DND-41 (cell line): Measurements from ENCODE around the gene NEU3.
"Not testable (repeated sequence)": the region's sequence is repeated elsewhere in the genome, so short reads cannot be mapped to it uniquely, and the experiment has no call there.

ENCODE experiments used
- ATAC-seq: fragments of 200-7000 bp; cut with Tn5 transposase; 3 replicates; pipeline ENCODE4 v1.9.1; 2021; ENCODE audit warnings: low read depth; ENCODE audit not compliant: insufficient read depth
- DNase-seq: peaks from one replicate; pipeline ENCODE4 v3.0.0-alpha.2; 2020
- H2AFZ ChIP-seq: 2 replicates; pipeline ENCODE4 v1.6.0; 2012; ENCODE audit warnings: low read depth, low read length
- H3K27ac ChIP-seq: 2 replicates; pipeline ENCODE4 v1.5.1; 2012; ENCODE audit warnings: low read length, inconsistent platforms
- H3K27me3 ChIP-seq: fragments of 200-600 bp; sonication (generic); 2 replicates; pipeline ENCODE4 v1.6.0; 2012; ENCODE audit warnings: low read length, mild to moderate bottlenecking, inconsistent platforms; ENCODE audit not compliant: insufficient read depth, poor library complexity
- H3K36me3 ChIP-seq: 2 replicates; pipeline ENCODE4 v1.5.1; 2012; ENCODE audit warnings: low read length, inconsistent platforms; ENCODE audit not compliant: insufficient read depth
- H3K4me1 ChIP-seq: 2 replicates; pipeline ENCODE4 v1.5.1; 2012; ENCODE audit warnings: mild to moderate bottlenecking, low read length; ENCODE audit not compliant: insufficient read depth
- H3K4me2 ChIP-seq: 2 replicates; pipeline ENCODE4 v1.6.0; 2012; ENCODE audit warnings: mild to moderate bottlenecking, moderate library complexity, low read length, inconsistent platforms; ENCODE audit not compliant: insufficient read depth
- H3K4me3 ChIP-seq, 2 experiments: fragments of 200-600 bp in 1 of 2; shearing (Covaris generic) in 1 of 2; 2 replicates each; pipeline ENCODE4 v1.5.1; 2012 to 2016; ENCODE audit warnings: inconsistent platforms in 2 of 2, low read length in 2 of 2, mild to moderate bottlenecking in 2 of 2, low read depth in 1 of 2, moderate library complexity in 1 of 2
- H3K79me2 ChIP-seq: 2 replicates; pipeline ENCODE4 v1.6.0; 2012; ENCODE audit warnings: low read length, inconsistent platforms; ENCODE audit not compliant: insufficient read depth
- H3K9ac ChIP-seq: 2 replicates; pipeline ENCODE4 v1.6.0; 2012; ENCODE audit warnings: low read depth, mild to moderate bottlenecking, inconsistent platforms, low read length, moderate library complexity
- H3K9me3 ChIP-seq: 2 replicates; pipeline ENCODE4 v1.5.1; 2012; ENCODE audit warnings: low read length, moderate library complexity, mild to moderate bottlenecking, inconsistent platforms; ENCODE audit not compliant: insufficient read depth, severe bottlenecking
- H4K20me1 ChIP-seq: 2 replicates; pipeline ENCODE4 v1.6.0; 2012; ENCODE audit warnings: low read length; ENCODE audit not compliant: insufficient read depth
- EZH2 ChIP-seq: IDR thresholded peaks from 3 replicates; pipeline ENCODE4 v1.6.1; 2012; ENCODE audit warnings: borderline replicate concordance, low read depth, mild to moderate bottlenecking, moderate library complexity, low read length, inconsistent platforms; ENCODE audit not compliant: severe bottlenecking
- TF ChIP-seq, protein P1 (sequence below): IDR thresholded peaks from 2 replicates; pipeline ENCODE4 v1.5.1; 2012; ENCODE audit warnings: borderline replicate concordance, low read length, moderate library complexity, mild to moderate bottlenecking; ENCODE audit not compliant: poor library complexity, severe bottlenecking; ENCODE audit errors: extremely low read depth

The NEU3 gene

GRCh38 chr11:75041263-75041662 lies 52.5 kb downstream of the NEU3 start:
- Histone ChIP-seq H3K4me3 (no peak overlapping the region), H3K27ac (no peak overlapping the region)
- TF ChIP-seq, protein P1, sequence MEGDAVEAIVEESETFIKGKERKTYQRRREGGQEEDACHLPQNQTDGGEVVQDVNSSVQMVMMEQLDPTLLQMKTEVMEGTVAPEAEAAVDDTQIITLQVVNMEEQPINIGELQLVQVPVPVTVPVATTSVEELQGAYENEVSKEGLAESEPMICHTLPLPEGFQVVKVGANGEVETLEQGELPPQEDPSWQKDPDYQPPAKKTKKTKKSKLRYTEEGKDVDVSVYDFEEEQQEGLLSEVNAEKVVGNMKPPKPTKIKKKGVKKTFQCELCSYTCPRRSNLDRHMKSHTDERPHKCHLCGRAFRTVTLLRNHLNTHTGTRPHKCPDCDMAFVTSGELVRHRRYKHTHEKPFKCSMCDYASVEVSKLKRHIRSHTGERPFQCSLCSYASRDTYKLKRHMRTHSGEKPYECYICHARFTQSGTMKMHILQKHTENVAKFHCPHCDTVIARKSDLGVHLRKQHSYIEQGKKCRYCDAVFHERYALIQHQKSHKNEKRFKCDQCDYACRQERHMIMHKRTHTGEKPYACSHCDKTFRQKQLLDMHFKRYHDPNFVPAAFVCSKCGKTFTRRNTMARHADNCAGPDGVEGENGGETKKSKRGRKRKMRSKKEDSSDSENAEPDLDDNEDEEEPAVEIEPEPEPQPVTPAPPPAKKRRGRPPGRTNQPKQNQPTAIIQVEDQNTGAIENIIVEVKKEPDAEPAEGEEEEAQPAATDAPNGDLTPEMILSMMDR: no peak
- no peak for TF ChIP-seq EZH2

DNA sequence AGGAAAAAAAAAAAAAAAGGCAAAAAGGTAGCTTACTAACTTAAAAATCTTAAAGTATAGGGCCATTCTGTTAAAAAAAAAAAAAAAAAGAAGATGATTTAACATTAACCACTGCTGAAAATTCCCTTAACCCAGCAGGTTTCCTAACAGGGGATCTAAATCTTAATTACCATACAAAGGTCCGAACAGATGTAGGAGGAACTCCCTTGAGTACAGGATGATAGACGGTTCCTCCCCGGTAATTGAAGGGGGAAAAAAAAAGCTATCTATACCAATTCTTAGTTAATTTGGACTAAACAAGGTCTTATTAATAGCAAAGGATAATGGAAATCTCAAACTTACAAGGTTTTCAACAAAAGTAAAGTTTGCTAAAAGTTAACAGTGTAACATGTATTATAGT lies 53.1 kb downstream of the NEU3 start:
- not testable (repeated sequence) for H3K27me3 ChIP-seq, H3K9me3 ChIP-seq, H3K4me2 ChIP-seq, H4K20me1 ChIP-seq, DNase-seq, H3K4me1 ChIP-seq, ATAC-seq, H3K36me3 ChIP-seq, H3K79me2 ChIP-seq, H3K9ac ChIP-seq, H2AFZ ChIP-seq, H3K4me3 ChIP-seq, H3K27ac ChIP-seq

More at GRCh38 chr11:75041263-75041662, 52.5 kb downstream of the NEU3 start:
- no peaks in the 10 kb centered on the region for H3K27me3 ChIP-seq
- H3K9me3 ChIP-seq: no peaks in the 10 kb centered on the region
- no peaks in the 10 kb centered on the region for H4K20me1 ChIP-seq
- H3K4me2 ChIP-seq: no peak overlapping the region
- no peak overlapping the region for H2AFZ ChIP-seq
- H3K36me3 ChIP-seq: no peaks in the 10 kb centered on the region
- no peak overlapping the region for H3K9ac ChIP-seq
- ATAC-seq: no peak
- no peaks in the 10 kb centered on the region for H3K4me1 ChIP-seq
- H3K79me2 ChIP-seq: no peaks in the 10 kb centered on the region
- DNase-seq: no peak

DNA sequence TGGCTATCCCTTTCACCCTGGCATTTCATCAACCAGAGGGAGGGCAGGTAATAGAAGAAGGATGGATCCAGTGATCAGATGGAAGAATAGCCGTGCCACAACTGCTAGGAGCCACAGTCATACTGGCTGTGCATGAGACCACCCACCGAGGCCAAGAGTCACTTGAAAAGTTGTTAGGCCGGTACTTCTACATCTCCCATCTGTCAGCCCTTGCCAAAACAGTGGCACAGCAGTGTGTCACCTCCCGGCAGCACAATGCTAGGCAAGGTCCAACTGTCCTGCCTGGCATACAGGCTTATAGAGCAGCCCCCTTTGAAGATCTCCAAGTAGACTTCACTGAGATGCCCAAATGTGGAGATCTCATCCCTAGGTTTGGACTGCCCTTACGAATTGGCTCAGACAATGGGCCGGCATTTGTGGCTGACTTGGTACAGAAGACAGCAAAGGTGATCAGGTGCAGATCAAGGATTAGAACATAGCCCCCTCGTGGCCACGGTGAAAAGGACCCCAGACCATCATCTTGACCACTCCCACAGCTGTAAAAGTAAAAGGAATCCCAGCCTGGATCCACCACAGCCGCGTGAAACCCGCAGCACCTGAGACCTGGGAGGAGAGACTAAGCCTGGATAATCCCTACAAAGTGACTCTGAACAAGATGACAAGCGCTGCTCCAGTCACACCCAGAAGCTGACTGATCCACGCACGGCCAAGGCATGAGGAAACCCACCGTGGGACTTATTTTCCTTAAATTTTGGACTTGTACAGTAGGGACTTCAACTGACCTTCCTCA lies 55.8 kb downstream of the NEU3 start:
- not testable (repeated sequence) for H3K27me3 ChIP-seq, H3K79me2 ChIP-seq, H2AFZ ChIP-seq, H3K36me3 ChIP-seq, DNase-seq, H3K4me1 ChIP-seq, H4K20me1 ChIP-seq, H3K9me3 ChIP-seq, H3K4me2 ChIP-seq, H3K27ac ChIP-seq, ATAC-seq, H3K4me3 ChIP-seq, H3K9ac ChIP-seq

DNA sequence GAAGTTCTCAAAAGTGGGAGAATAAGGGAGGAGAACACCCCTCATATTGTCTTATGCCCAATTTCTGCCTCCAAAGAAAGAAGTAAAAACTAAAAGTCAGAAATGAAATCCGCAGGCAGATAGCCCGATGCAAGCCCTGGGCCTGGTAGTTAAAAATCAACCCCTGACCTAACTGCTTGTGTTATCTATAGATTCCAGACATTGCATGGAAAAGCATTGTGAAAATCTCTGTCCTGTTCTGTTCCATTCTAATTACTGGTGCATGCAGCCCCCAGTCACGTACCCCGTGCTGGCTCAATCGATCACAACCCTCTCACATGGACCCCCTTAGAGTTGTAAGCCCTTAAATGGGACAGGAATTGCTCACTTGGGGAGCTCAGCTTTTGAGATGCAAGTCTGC lies 57.9 kb downstream of the NEU3 start:
- not testable (repeated sequence) for DNase-seq, H2AFZ ChIP-seq, H3K4me1 ChIP-seq, H3K27ac ChIP-seq, H4K20me1 ChIP-seq, H3K27me3 ChIP-seq, H3K9me3 ChIP-seq, H3K4me2 ChIP-seq, H3K4me3 ChIP-seq, H3K36me3 ChIP-seq, ATAC-seq, H3K79me2 ChIP-seq, H3K9ac ChIP-seq

DNA sequence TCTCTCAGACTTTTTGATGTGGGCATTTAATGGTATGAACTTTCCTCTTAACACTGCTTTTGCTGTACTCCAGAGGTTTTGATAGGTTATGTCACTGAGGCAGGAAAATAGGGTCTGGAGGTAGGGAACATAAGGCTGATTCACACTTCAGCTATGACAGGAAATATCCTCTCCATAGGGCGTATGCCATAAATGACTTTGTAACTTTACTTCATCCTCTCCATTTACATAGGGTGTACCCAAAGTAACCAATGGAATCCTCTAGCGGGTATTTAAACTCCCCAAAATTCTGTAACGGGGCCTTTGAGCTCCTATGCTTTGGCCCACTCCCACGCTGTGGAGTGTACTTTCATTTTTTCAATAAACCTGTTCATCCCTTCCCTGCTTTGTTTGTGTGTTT lies 58.5 kb downstream of the NEU3 start:
- H3K4me1 ChIP-seq: no peaks in the 10 kb centered on the region
- DNase-seq (no peak), ATAC-seq (no peak)
- H3K79me2 ChIP-seq: no peaks in the 10 kb centered on the region
- H3K27me3 ChIP-seq: no peaks in the 10 kb centered on the region
- no peaks in the 10 kb centered on the region for H4K20me1 ChIP-seq
- no peak for TF ChIP-seq EZH2
- TF ChIP-seq, protein P1: no peak
- no peak overlapping the region for H3K27ac ChIP-seq
- no peak overlapping the region for H3K4me3 ChIP-seq
- no peaks in the 10 kb centered on the region for H3K36me3 ChIP-seq
- H3K4me2 ChIP-seq: no peak overlapping the region
- H2AFZ ChIP-seq: no peak overlapping the region
- H3K9me3 ChIP-seq: no peaks in the 10 kb centered on the region
- no peak overlapping the region for H3K9ac ChIP-seq

DNA sequence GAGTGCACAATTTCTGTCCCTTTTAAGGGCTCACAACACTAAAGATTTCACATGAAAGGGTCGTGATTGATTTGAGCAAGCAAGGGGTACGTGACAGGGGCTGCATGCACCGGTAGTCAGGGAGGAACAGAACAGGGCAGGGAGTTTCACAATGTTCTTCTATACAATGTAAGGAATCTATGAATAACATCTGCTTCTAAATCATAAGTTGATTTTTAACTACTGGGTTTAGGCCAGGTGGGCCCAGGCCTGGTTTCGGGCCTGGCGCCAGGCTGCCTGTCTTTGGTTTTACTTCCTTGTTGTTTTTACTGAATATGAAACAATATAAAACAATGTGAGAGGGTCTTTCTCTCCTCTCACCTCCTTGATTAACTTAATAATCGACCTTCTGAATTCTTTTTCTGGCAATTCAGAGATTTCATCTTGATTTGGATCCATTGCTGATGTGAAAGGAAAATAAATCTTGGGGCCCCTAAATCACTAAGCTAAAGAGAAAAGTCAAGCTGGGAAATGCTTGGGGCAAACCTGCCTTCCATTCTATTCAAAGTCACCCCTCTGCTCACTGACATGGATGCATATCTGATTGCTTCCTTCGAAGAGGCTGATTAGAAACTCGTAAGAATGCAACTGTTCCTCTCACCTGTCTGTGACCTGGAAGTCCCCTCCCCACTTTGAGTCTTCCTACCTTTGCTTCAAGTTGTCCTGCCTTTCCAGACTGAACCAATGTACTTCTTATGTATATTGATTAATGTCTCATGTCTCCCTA lies 61.0 kb downstream of the NEU3 start:
- ATAC-seq, H2AFZ ChIP-seq, H3K27me3 ChIP-seq, H3K4me2 ChIP-seq, H3K4me3 ChIP-seq, H4K20me1 ChIP-seq, DNase-seq, H3K79me2 ChIP-seq, H3K36me3 ChIP-seq, H3K4me1 ChIP-seq, H3K27ac ChIP-seq, H3K9ac ChIP-seq, H3K9me3 ChIP-seq: not testable (repeated sequence)
